Fibroblast of mammary gland (primary cell): ENCODE measurements around the gene RIC8A.
"Not testable (repeated sequence)": the region's sequence is repeated elsewhere in the genome, so short reads cannot be mapped to it uniquely, and the experiment has no call there.

Source experiments
- DNase-seq: peaks from one replicate; pipeline ENCODE4 v3.0.0-alpha.2; 2010; ENCODE audit warnings: low read depth
- H3K4me3 ChIP-seq: 2 replicates; pipeline ENCODE4 v1.5.1; 2011; ENCODE audit warnings: low read depth, mild to moderate bottlenecking, low read length, moderate library complexity; ENCODE audit not compliant: control insufficient read depth
- CTCF ChIP-seq: conservative IDR thresholded peaks from 2 replicates; pipeline ENCODE4 v1.5.1; 2011; ENCODE audit warnings: low read depth, low read length, inconsistent platforms; ENCODE audit not compliant: control insufficient read depth, insufficient read depth

Gene RIC8A

GRCh38 chr11:207208-207862 lies at the start of gene RIC8A, which contains the start of gene BET1L:
Gene RIC8A, plus strand, starts transcription at chr11:207708. Its CDS starts 1,147 bp downstream, at chr11:208855.
Gene BET1L, minus strand, starts transcription at chr11:207399. Its CDS starts 78 bp downstream, at chr11:207321.
- DNase-seq = peak; percentile 99
- peak within 1 kb of the TSS; percentile 95 for H3K4me3 ChIP-seq
- no peak for TF ChIP-seq CTCF

DNA sequence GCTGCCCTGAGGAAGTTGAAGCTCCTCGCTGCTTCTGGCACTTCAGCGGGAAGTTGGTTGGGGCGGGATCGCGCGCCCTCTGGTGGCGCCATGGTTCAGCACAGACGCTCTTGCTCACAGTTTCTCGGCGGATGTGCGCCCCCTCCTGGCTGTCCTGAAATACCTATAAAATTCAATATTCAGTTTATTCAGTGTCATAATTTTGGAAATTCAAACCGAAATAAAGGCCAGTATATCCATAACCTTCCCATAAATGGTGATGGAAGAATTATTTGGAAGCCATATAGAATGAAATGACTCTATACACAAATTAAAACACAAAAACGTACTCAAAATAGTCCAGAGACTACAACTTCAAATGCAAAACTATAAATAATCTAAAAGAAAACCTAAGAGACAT lies 27.3 kb upstream of the RIC8A start:
- not testable (repeated sequence) for DNase-seq, H3K4me3 ChIP-seq

DNA sequence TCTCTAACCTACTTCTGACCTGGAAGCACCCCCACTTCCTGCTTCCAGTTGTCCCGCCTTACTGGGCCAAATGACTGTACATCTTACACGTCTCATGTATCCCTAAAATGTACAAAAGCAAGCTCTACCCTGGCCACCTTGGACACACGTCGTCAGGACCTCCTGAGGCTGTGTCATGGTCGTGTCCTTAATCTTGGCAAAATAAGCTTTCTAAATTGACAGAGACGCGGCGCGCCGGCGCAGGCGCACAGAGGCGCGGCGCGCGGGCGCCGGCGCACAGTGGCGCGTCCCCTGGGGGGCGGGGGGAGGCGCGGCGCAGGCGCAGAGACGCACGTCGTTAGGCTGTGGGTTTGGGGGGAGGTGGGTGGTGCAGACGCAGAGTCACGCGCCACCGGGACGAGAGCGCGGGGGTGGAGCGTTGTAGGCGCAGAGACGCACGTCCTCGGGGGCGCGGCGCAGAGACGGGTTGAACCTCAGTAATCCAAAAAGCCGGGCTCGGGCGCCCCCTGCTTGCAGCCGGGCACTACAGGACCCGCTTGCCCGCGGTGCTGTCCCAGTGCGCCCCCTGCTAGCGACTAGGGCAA lies 18.2 kb upstream of the RIC8A start:
- peak; percentile 20 for DNase-seq
- not testable (repeated sequence) for H3K4me3 ChIP-seq

DNA sequence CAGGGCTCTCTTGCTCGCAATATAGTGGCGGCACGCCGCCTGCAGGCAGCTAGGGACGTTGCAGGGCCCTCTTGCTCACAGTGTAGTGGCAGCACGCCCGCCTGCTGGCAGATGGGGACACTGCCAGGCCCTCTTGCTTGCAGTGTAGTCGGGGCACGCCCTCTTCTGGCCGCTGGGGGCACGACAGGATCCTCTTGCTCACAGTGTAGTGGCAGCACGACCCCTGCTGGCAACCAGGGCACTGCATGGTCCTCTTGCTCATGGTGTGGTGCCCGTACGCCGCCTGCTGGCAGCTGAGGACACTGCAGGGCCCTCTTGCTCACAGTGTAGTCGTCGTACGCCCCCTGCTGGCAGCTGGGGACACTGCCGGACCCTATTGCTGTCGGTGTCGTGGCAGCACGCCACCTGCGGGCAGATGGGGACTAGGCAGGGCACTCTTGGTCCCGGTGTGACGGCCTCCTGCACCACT lies 17.6 kb upstream of the RIC8A start:
- not testable (repeated sequence) for DNase-seq, H3K4me3 ChIP-seq

DNA sequence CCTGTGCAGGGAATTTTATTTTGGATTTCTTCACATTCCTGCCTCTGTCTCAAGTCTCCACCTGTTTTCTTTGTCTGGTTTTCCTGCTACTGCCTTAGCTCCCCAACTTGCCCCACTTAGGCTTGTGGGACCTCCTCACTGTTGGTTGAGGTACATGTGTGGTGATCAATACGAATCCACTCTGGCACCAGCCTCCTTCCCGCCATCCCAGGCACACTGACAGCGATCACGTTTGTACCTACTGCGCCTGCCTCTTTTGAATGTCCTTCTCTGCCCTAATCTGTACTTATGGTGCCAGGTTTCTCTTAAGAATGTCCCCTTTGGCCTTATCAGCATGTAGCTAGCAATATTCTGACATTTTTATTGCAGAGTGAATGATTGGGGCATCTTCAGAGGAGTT lies 17.0 kb upstream of the RIC8A start:
- H3K4me3 ChIP-seq = not testable (repeated sequence)

GRCh38 chr11:191490-192478 lies 15.7 kb upstream of the RIC8A start:
- TF ChIP-seq CTCF = peak; percentile 27
- H3K4me3 ChIP-seq, DNase-seq: not testable (repeated sequence)

More for the DNA sequence above, 17.0 kb upstream of the RIC8A start:
- DNase-seq = not testable (repeated sequence)

GRCh38 chr11:192674-193128 lies 14.8 kb upstream of the RIC8A start, which contains the start of gene SCGB1C1:
Gene SCGB1C1, plus strand, starts transcription at chr11:193078. Its CDS starts 22 bp downstream, at chr11:193100.
- DNase-seq, H3K4me3 ChIP-seq: not testable (repeated sequence)

- H3K4me3 ChIP-seq, DNase-seq: not testable (repeated sequence)
Observed at GRCh38 chr11:193481-193880, 14.0 kb upstream of the RIC8A start.

GRCh38 chr11:196786-197731 lies 10.4 kb upstream of the RIC8A start:
- TF ChIP-seq CTCF = no peak
- no peak for DNase-seq
- no peak overlapping the region for H3K4me3 ChIP-seq
